Measurements from ENCODE around the gene DPYD.

Gene DPYD

DNA sequence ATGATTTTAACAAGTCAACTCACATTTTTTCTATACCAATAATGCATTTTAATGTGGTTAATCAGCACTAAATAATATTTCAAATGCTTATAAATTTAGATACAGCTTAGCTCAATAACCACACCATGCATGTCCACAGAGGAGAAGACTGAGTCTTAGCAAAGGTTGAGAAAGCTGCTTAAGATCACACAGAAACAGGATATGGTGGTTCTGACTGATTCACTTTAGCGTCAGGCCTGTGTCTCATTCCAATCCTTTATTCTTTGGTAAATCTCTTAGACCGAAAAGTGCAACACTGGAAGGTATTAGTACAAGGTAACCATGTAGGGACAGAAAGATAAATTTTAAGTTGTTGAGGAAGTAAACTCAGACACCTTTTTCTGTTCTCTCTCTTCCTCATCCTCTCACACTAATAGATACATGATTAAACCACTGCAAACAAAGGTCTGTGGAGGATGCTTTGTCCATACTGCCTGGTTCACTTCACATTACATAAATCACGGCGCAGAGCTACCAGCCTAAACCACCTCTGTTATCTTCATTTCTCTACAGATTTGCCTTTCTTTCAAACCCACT lies 139.0 kb downstream of the DPYD start:
- DNase-seq, result no peak

DNA sequence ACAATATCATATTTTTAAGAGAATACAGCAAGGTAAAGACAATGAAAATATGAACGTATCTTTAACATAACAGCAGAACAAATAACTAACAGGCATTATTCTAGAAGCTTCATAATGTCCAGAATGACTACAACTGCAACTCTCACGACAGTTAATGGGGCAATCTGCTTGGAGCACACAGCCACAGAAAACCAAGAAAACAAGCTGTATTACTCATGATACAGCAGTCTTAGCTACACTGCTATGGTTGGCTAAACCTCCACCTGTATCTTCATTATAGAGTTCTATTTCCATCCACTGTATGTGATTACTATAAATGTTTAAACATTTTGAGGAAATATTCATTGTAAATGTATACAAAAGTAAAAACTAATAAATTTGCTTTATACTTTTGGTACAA lies 139.9 kb downstream of the DPYD start:
- DNase-seq, result no peak

GRCh38 chr1:97778718-97779117 lies 142.1 kb downstream of the DPYD start:
- no peak for DNase-seq

GRCh38 chr1:97770376-97770775 lies 150.5 kb downstream of the DPYD start:
- DNase-seq, result no peak

DNA sequence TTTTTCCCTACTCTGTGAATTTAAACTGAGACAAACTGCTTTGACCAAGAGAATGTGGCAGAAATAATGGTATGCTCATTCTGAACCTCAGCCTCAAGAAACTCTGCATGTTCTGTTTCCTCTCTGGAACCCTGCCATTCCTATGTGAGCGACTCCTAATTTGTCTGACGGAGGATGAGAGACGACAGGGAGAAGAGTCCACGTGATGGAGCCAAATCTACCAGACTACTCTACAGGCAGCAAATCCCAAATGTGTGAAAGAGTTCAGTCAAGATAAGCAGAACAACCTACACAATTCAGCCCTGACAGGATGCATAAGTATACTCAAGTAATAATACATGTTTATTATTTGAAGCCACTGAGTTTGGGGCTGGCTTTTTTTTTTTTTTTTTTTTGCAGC lies 153.5 kb downstream of the DPYD start:
- no peak for DNase-seq

DNA sequence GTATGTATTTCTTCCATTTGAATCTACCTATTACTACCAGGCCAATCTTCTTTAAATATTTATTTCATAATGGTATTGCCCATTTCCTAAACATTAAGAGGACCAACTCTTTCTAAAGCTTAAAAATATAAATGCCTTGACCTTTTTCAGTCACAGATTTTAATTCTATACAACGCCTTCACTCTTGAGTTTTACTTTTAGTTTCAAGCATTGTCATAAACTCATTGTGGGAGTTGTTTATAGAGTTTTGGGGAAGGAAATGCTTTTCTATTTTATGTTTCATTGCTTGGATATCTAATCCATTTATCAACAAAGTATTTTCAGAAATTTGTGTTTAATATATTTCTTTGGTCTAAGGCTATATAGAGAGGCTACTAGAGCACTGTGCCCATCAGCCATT lies 155.8 kb downstream of the DPYD start:
- no peak for DNase-seq

GRCh38 chr1:97761637-97762036 lies 159.2 kb downstream of the DPYD start:
- DNase-seq, result no peak

DNA sequence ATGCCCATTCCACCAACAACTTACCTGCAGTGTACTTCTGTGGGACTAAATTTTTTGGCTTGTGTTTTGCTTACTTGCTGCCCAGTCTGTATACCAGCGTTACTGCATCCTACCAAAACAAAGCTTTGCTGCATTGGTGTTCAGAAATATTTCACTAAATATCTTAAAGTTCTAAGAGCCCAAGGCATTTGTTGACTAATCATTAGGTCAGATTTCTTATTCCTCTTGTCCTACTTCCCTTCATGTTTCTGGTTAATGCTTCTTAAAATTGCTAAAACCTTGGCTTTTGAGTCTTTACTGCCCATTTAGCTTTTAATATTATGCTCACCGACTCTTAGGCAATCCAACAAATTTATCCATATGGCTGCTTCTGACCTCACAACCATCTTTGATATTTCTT lies 161.8 kb downstream of the DPYD start:
- no peak for DNase-seq

DNA sequence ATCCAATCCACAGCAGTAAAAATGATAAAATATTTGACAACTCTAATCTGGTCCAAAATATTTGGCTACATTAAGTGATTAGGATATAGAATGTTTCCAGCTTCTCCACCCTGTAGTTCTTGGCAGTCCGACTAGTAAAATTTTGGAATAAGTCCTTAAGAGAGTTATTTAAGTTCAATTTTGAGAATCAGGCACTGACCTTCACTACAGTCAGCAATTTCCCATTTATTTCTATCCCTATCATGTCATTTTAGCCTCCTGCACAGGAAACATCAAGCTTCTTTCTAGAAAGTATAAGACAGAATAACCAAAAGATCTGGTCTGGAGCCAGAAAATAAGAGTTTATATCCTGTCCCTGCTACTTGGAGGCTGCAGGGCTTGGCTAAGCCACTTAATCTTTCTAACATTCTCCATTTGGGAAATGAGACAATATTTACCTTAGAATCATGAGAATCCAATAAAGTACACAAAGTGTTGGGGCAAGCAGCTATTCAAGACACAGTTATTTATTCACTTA lies 162.2 kb downstream of the DPYD start:
- DNase-seq, result no peak

DNA sequence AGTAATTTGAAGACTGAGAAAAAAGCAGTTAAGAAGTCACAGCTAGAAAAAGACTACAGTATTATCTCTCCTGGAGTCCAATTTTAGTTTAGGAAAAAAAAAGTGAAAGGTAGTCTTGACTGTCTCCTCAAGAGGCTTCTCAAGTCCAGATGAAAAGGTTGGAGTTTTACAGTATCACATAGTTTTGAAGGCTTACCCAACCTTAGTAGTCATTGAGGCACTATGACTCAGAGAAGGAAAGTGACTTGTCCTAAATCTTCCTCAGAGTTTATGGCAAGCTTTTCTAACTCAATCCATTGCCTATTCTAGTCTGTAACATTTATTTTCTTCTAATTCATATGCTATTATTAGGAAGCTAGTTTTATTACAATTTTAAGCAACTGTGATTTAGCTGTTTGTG lies 174.9 kb downstream of the DPYD start:
- no peak for DNase-seq

DNA sequence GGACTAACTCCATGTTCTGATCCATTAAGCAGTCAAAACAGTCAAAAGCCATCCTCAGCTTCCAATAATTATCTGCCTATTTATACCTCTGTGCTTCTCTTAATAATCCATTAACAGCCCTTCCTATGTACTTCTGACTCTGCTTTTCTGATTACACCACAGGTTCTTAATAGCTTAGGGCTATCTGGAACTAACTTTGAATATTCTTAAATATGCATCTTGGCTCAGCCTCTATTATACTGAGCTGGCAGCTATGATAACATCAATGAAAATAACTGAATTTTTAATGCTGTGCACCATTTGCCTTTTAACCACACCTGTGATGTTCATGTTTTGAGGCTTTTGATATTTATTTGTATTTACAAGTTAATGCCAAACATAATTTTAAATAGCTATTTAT lies 175.9 kb downstream of the DPYD start:
- DNase-seq, result no peak

GRCh38 chr1:97743129-97743528 lies 177.7 kb downstream of the DPYD start:
- no peak for DNase-seq

- DNase-seq, result no peak
These were observed 179.9 kb downstream of the DPYD start for GRCh38 chr1:97740891-97741290.

- no peak for DNase-seq
These were observed 181.2 kb downstream of the DPYD start for GRCh38 chr1:97739596-97740103.

DNA sequence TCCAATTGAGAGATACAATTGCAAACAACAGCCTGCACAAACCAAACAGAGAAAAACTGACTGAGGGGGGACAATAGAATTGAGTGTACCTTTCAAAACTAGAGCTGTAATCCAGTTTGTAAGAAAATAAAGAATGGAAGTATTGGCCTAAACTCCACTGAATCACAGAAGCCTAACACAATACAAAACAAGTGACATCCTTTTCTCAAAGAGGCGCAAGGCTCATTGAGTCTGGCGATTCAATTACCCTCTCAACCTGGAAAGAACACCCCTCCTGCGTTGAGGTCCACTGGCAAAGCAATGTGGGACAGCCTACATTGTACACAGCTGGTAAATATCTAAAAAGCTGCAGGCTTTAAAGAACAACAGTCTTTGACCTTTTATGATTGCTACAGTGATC lies 182.6 kb downstream of the DPYD start:
- DNase-seq, result no peak

GRCh38 chr1:97730271-97730670 lies 190.6 kb downstream of the DPYD start:
- no peak for DNase-seq

DNA sequence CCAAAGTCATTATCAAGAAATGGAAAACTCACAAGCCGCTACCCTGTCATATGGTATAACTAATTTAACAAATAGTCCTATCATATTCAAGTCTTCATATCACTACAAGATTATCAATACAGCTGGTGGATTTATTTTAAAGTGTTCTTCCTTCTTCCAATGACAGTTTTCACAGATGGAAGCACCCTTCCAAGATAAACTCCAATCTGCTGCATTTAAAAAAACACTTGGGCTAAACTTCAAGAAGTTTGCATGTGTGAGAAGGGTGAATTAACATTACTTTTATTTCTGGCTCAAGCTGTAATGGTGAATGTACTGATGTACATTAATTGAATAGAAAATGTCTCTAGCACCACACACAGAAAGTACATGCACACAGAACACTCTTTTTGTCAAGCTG lies 192.4 kb downstream of the DPYD start:
- DNase-seq, result no peak

DNA sequence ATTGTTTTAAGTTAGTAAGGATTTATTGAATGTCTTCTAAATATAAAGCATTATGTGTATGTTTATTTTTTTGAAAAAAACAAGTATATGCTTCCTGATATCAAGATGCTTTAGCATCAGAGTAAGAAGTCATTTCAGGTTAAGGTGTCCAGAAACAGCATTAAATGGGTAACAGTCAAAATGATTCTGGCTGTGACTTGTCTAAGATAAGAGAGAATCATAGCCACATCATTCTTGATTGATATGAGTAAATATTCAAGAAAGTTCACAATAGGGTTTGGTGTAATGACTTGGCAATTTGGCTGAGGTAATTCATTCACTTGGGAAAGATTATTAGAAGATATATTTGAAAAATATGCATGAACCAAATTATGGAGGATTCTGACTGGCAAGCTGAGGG lies 193.8 kb downstream of the DPYD start:
- no peak for DNase-seq

- no peak for DNase-seq
These were observed 194.4 kb downstream of the DPYD start for GRCh38 chr1:97726386-97726785.

DNA sequence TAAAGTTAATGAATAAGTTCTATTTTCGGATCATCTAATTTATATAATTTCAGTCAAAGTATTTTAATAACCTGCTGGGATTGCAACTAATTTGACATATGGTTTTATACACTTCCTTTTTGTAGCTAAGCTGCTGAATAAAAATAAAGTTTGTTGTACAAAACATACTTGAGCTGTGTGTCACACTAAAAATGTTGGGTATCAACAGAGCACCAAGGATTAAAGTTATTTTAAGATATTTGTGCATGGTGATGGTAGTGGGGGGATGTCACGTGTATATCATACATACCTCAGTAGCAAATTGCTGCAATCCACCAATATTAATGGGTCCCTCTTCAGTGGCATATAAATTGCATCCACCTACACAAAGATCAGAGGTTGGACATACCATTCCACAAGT lies 199.6 kb downstream of the DPYD start:
- DNase-seq, result no peak

DNA sequence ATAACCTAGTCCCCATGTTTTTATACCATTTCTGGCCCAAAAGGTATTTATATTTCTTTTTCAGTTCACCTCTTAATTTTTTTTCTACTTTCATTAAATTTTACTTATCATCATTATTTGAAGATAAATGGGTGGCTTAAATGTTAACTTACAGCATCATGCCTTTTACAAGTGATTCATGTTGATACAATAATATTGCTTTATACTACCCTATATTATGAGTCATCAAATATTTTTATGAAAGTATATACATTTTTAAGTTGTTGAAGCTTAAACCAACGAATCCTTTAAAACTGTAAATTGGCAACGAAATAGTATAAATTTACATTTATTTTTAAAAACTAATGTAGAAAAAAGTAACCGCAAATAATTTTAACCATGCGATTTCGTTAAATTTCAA lies 207.9 kb downstream of the DPYD start:
- no peak for DNase-seq

DNA sequence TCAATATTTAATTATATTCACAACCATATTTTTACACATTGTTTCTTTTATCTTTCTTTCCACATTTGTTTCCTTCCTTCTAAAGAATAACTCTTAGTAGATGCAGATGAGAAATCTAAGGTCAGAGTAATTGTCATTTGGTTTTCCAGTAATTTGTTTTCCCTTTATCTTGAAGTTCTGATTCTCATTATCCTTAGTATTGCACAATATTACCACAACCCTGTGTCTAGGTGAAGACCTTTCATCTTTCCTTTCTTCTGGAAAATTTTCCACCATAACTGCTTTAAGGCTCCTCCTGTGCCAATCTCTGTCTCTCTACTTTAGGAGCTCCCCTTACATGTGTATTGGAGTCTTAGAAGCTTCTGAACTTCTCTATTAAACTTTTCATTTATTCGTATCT lies 209.0 kb downstream of the DPYD start:
- no peak for DNase-seq

GRCh38 chr1:97693601-97694000 lies 227.2 kb downstream of the DPYD start:
- no peak for DNase-seq

- no peak for DNase-seq
These were observed 229.5 kb downstream of the DPYD start for GRCh38 chr1:97691325-97691724.

GRCh38 chr1:97685360-97685759 lies 235.5 kb downstream of the DPYD start:
- DNase-seq, result no peak

Measured in CD4-positive, alpha-beta T cell treated with Interleukin-12 subunit alpha and Interleukin-12 subunit beta, for 1 hour (primary cell).